HepG2 (cell line): ENCODE measurements around the gene PDC. TPM values are rescaled to one million over a fixed set of nuclear protein-coding genes. Genes with fewer than 3 reads are reported as not detected.

Experiments
- ATAC-seq: fragments of 200-7000 bp; cut with Tn5 transposase; 3 replicates; pipeline ENCODE4 v1.9.1; 2020; ENCODE audit warnings: mild to moderate bottlenecking, moderate library complexity
- BruUV-seq: library from RNA; stranded (reverse); fragments of 400-500 nt; replicated peaks from 2 replicates; lab custom pipeline; 2021; lab: Mats Ljungman, UMichigan
- CTCF ChIA-PET: fragments of 300-600 bp; formaldehyde crosslinking; extraction: SDS; loops from one replicate; lab custom pipeline; 2021; ENCODE audit warnings: low total read pairs, inconsistent platforms, low intra/inter-chr PET ratio; lab: Yijun Ruan, JAX
- POLR2A ChIA-PET: fragments of 350-600 bp; sonication (Branson Sonifier 250); formaldehyde crosslinking; loops from one replicate; lab custom pipeline; 2020; ENCODE audit warnings: antibody characterized with exemption, inconsistent platforms; lab: Yijun Ruan, JAX
- DNase-seq: peaks from one replicate; pipeline ENCODE4 v3.0.0-alpha.2; 2015; ENCODE audit warnings: low spot score
- FAIRE-seq: peaks from 3 replicates; lab custom pipeline; 2011; peaks lifted over from hg19 to GRCh38; lab: Jason Lieb, UNC
- H2AFZ ChIP-seq: one replicate; pipeline ENCODE4 v1.6.1; 2011; ENCODE audit warnings: low read length, inconsistent platforms
- H3K27ac ChIP-seq: fragments of 300-600 bp; 3 replicates; pipeline ENCODE4 v1.8.0; 2011; ENCODE audit warnings: mixed run types, mild to moderate bottlenecking, mixed read lengths, low read length, inconsistent platforms; ENCODE audit not compliant: insufficient read depth; ENCODE audit errors: extremely low read length
- H3K27me3 ChIP-seq, 2 experiments: fragments of 200-600 bp in 1 of 2; 2 replicates in 1 of 2; 3 replicates in 1 of 2; pipeline versions ENCODE4 v1.6.0 to v1.8.0; 2011; ENCODE audit warnings: low read length in 2 of 2, mild to moderate bottlenecking in 2 of 2, moderate library complexity in 2 of 2, inconsistent platforms in 1 of 2; ENCODE audit not compliant: insufficient read depth in 2 of 2, control insufficient read depth in 1 of 2
- H3K36me3 ChIP-seq, 2 experiments: fragments of 200-600 bp in 1 of 2; replicated peaks in 1 of 2; 2 replicates in 1 of 2; 3 replicates in 1 of 2; pipeline versions ENCODE4 v1.5.1 to v1.8.0; 2011; ENCODE audit warnings: low read length in 2 of 2, inconsistent platforms in 1 of 2; ENCODE audit not compliant: insufficient read depth in 2 of 2, control insufficient read depth in 1 of 2
- H3K4me1 ChIP-seq: 2 replicates; pipeline ENCODE4 v1.5.1; 2012; ENCODE audit warnings: low read length, inconsistent platforms; ENCODE audit not compliant: insufficient read depth
- H3K4me2 ChIP-seq: 2 replicates; pipeline ENCODE4 v1.6.0; 2011; ENCODE audit warnings: low read depth, low read length, inconsistent platforms
- H3K4me3 ChIP-seq, 3 experiments: fragments of 200-600 bp in 1 of 3; sonication (generic), shearing (Covaris generic) in 1 of 3; replicated peaks in 1 of 3; 2 replicates each; pipeline ENCODE4 v1.5.1; 2011 to 2016; ENCODE audit warnings: low read length in 3 of 3, inconsistent platforms in 2 of 3, low read depth in 2 of 3, mild to moderate bottlenecking in 2 of 3, control low read depth in 1 of 3, mixed read lengths in 1 of 3; ENCODE audit not compliant: insufficient read depth in 1 of 3
- H3K79me2 ChIP-seq: one replicate; pipeline ENCODE4 v1.6.1; 2011; ENCODE audit warnings: low read length, inconsistent platforms; ENCODE audit not compliant: insufficient read depth
- H3K9ac ChIP-seq: 2 replicates; pipeline ENCODE4 v1.6.0; 2011; ENCODE audit warnings: mild to moderate bottlenecking, low read depth, low read length, inconsistent platforms; ENCODE audit not compliant: insufficient read depth
- H3K9me3 ChIP-seq: 2 replicates; pipeline ENCODE4 v1.5.1; 2012; ENCODE audit warnings: mild to moderate bottlenecking, low read length
- H4K20me1 ChIP-seq: 2 replicates; pipeline ENCODE4 v1.6.0; 2011; ENCODE audit warnings: inconsistent platforms, mild to moderate bottlenecking, low read length, moderate library complexity; ENCODE audit not compliant: insufficient read depth
- AHR ChIP-seq: IDR thresholded peaks from 2 replicates; pipeline ENCODE4 v1.6.1; 2018; ENCODE audit warnings: missing genetic modification reagents, missing compliant biosample characterization
- ARID2 ChIP-seq: sonication (generic); formaldehyde crosslinking; IDR thresholded peaks from 2 replicates; pipeline ENCODE4 v1.8.1; 2022; ENCODE audit warnings: mild to moderate bottlenecking, missing genetic modification reagents, borderline replicate concordance
- CEBPB ChIP-seq: IDR thresholded peaks from 2 replicates; pipeline ENCODE4 v1.6.1; 2011; ENCODE audit warnings: low read depth, low read length, improper control_type of control experiment, borderline replicate concordance
- NR2F2 ChIP-seq: IDR thresholded peaks from 2 replicates; pipeline ENCODE4 v1.6.1; 2012; ENCODE audit warnings: low read depth, inconsistent platforms, borderline replicate concordance
- SATB2 ChIP-seq: sonication (generic); formaldehyde crosslinking; IDR thresholded peaks from 2 replicates; pipeline ENCODE4 v1.5.0; 2020; ENCODE audit warnings: missing genetic modification reagents
- SRSF4 ChIP-seq: fragments of 200-400 bp; formaldehyde crosslinking; IDR thresholded peaks from one replicate; pipeline ENCODE4 v1.6.1; 2018; ENCODE audit warnings: mild to moderate bottlenecking, low read depth, low read length, moderate library complexity; ENCODE audit not compliant: poor library complexity, severe bottlenecking
- SRSF9 ChIP-seq: fragments of 200-400 bp; formaldehyde crosslinking; IDR thresholded peaks from 2 replicates; pipeline ENCODE4 v1.6.1; 2018; ENCODE audit warnings: borderline replicate concordance, mild to moderate bottlenecking, low read depth, low read length; ENCODE audit not compliant: insufficient read depth, poor library complexity, severe bottlenecking
- YEATS4 ChIP-seq: sonication (generic); formaldehyde crosslinking; IDR thresholded peaks from 2 replicates; pipeline ENCODE4 v1.4.0; 2020; ENCODE audit warnings: missing genetic modification reagents, borderline replicate concordance
- ZBTB3 ChIP-seq: sonication (generic); formaldehyde crosslinking; IDR thresholded peaks from 2 replicates; pipeline ENCODE4 v1.4.0; 2020; ENCODE audit warnings: low read depth, mild to moderate bottlenecking, moderate library complexity, missing genetic modification reagents, borderline replicate concordance
- WGBS: methylation state at CpG from one replicate; pipeline ENCODE4 v1.1.6; 2017; ENCODE audit warnings: low lambda C conversion rate; 5-methylcytosine and 5-hydroxymethylcytosine counted together
- in situ Hi-C: cut with HindIII; loops from 2 replicates; pipeline ENCODE4 v1.10.0; 2017; ENCODE audit warnings: low pct_unique_long_range_greater_than_20kb; ENCODE audit not compliant: extremely low pct_ligation_motif_present
- intact Hi-C: fragments of 100-400 bp; cut with micrococcal nuclease; formaldehyde crosslinking; loops from one replicate; pipeline ENCODE4 v1.10.0; 2022; ENCODE audit not compliant: unreplicated experiment
- polyA plus RNA-seq, 8 experiments: library from polyadenylated mRNA; depleted of rRNA in 3 of 8; stranded (reverse) in 7 of 8; unstranded in 1 of 8; fragments of >200 nt; fragmentation: Illumina TruSeq in 4 of 8; extraction: Trizol in 4 of 8; gene quantifications; 2 replicates each; pipeline versions ENCODE4 v1.2.1 to v1.2.3, GENCODE V29; 2011 to 2016; ENCODE audit warnings: low read depth in 4 of 8, missing spikeins in 1 of 8, mixed read lengths in 1 of 8; ENCODE audit not compliant: insufficient read depth in 1 of 8
- total RNA-seq, 5 experiments: library from RNA; depleted of rRNA; stranded (reverse); fragments of >200 nt; fragmentation: Illumina TruSeq; extraction: Trizol; gene quantifications; 2 replicates each; pipeline ENCODE4 v1.2.3, GENCODE V29; 2016; ENCODE audit warnings: low read depth in 1 of 5
- TF ChIP-seq, protein P1 (sequence below): sonication (generic); formaldehyde crosslinking; IDR thresholded peaks from 2 replicates; pipeline ENCODE4 v1.4.0; 2020; ENCODE audit warnings: missing genetic modification reagents
- TF ChIP-seq, protein P2 (sequence below): sonication (generic); formaldehyde crosslinking; IDR thresholded peaks from 2 replicates; pipeline ENCODE4 v1.4.0; 2020; ENCODE audit warnings: low read depth, mild to moderate bottlenecking, missing genetic modification reagents
- TF ChIP-seq, protein P3 (sequence below): sonication (generic); formaldehyde crosslinking; IDR thresholded peaks from 2 replicates; pipeline ENCODE4 v1.4.0; 2020; ENCODE audit warnings: mild to moderate bottlenecking, missing genetic modification reagents
- TF ChIP-seq, protein P4 (sequence below): sonication (generic); formaldehyde crosslinking; IDR thresholded peaks from 2 replicates; pipeline ENCODE4 v1.5.1; 2020; ENCODE audit warnings: missing genetic modification reagents, mild to moderate bottlenecking, borderline replicate concordance
- TF ChIP-seq, protein P5 (sequence below): sonication (generic); IDR thresholded peaks from 2 replicates; pipeline ENCODE4 v1.6.1; 2016; ENCODE audit warnings: low read depth, borderline replicate concordance
- TF ChIP-seq, protein P6 (sequence below): sonication (generic); formaldehyde crosslinking; IDR thresholded peaks from 2 replicates; pipeline ENCODE4 v1.9.0; 2021; ENCODE audit warnings: missing genetic modification reagents, borderline replicate concordance

The PDC gene
- total and polyA plus RNA-seq, 2 of the 13 experiments (the other 11 are each of a cell fraction or from before 2014, with no cell fraction given), result not detected

DNA sequence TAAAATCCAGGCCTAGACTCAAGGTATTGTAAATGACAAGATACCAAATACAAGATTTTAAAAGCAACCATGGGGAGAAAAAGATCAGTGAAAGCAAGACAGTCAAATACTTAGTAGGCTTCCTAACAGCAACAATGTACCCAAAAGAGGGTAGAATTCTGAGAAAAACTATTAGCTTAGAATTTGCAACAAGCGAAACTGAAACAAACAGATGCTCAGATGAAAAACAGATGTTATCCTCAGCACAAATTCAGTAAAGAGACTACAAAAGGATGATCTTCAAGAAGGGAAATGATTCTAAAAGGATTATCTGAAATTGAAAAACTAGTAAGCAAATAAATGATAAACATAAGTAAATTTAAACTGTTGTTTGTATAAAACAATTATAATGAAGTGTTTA is 40.0 kb downstream of the PDC start:
- Histone ChIP-seq H3K27ac (no peak overlapping the region), H2AFZ (no peak overlapping the region), H4K20me1 (no peaks in the 10 kb centered on the region), H3K36me3 (peaks cover 0 to 9% of the 10 kb centered on the region in 2 experiments; a peak in 2 of 5 replicates), H3K4me2 (no peak overlapping the region), H3K9me3 (no peaks in the 10 kb centered on the region), H3K4me3 (no peak overlapping the region), H3K27me3 (no peaks in the 10 kb centered on the region), H3K4me1 (no peaks in the 10 kb centered on the region), H3K9ac (no peak overlapping the region), H3K79me2 (no peaks in the 10 kb centered on the region)
- no peak for ATAC-seq
- FAIRE-seq, result no peak
- 89% methylated on average over 1 of the region's 1 CpG for WGBS
- DNase-seq, result no peak
- ChIA-PET POLR2A (no interaction called here), CTCF (no interaction called here)
- intact Hi-C loops (no loop called here), in situ Hi-C loops (no loop called here)
- TF ChIP-seq, protein P1, sequence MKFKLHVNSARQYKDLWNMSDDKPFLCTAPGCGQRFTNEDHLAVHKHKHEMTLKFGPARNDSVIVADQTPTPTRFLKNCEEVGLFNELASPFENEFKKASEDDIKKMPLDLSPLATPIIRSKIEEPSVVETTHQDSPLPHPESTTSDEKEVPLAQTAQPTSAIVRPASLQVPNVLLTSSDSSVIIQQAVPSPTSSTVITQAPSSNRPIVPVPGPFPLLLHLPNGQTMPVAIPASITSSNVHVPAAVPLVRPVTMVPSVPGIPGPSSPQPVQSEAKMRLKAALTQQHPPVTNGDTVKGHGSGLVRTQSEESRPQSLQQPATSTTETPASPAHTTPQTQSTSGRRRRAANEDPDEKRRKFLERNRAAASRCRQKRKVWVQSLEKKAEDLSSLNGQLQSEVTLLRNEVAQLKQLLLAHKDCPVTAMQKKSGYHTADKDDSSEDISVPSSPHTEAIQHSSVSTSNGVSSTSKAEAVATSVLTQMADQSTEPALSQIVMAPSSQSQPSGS, result no peak
- TF ChIP-seq CEBPB (no peak), ZBTB3 (CRISPR knock-in tag) (no peak), SATB2 (CRISPR knock-in tag) (no peak), NR2F2 (no peak), SRSF9 (no peak), YEATS4 (CRISPR knock-in tag) (no peak), AHR (CRISPR knock-in tag) (no peak), SRSF4 (no peak), ARID2 (CRISPR knock-in tag) (no peak)
- TF ChIP-seq, protein P2, sequence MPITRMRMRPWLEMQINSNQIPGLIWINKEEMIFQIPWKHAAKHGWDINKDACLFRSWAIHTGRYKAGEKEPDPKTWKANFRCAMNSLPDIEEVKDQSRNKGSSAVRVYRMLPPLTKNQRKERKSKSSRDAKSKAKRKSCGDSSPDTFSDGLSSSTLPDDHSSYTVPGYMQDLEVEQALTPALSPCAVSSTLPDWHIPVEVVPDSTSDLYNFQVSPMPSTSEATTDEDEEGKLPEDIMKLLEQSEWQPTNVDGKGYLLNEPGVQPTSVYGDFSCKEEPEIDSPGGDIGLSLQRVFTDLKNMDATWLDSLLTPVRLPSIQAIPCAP, result no peak
- TF ChIP-seq, protein P3, sequence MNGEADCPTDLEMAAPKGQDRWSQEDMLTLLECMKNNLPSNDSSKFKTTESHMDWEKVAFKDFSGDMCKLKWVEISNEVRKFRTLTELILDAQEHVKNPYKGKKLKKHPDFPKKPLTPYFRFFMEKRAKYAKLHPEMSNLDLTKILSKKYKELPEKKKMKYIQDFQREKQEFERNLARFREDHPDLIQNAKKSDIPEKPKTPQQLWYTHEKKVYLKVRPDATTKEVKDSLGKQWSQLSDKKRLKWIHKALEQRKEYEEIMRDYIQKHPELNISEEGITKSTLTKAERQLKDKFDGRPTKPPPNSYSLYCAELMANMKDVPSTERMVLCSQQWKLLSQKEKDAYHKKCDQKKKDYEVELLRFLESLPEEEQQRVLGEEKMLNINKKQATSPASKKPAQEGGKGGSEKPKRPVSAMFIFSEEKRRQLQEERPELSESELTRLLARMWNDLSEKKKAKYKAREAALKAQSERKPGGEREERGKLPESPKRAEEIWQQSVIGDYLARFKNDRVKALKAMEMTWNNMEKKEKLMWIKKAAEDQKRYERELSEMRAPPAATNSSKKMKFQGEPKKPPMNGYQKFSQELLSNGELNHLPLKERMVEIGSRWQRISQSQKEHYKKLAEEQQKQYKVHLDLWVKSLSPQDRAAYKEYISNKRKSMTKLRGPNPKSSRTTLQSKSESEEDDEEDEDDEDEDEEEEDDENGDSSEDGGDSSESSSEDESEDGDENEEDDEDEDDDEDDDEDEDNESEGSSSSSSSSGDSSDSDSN (CRISPR knock-in tag), result no peak
- TF ChIP-seq, protein P4, sequence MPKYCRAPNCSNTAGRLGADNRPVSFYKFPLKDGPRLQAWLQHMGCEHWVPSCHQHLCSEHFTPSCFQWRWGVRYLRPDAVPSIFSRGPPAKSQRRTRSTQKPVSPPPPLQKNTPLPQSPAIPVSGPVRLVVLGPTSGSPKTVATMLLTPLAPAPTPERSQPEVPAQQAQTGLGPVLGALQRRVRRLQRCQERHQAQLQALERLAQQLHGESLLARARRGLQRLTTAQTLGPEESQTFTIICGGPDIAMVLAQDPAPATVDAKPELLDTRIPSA (CRISPR knock-in tag), result no peak
- TF ChIP-seq, protein P5, sequence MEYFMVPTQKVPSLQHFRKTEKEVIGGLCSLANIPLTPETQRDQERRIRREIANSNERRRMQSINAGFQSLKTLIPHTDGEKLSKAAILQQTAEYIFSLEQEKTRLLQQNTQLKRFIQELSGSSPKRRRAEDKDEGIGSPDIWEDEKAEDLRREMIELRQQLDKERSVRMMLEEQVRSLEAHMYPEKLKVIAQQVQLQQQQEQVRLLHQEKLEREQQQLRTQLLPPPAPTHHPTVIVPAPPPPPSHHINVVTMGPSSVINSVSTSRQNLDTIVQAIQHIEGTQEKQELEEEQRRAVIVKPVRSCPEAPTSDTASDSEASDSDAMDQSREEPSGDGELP, result no peak
- TF ChIP-seq, protein P6, sequence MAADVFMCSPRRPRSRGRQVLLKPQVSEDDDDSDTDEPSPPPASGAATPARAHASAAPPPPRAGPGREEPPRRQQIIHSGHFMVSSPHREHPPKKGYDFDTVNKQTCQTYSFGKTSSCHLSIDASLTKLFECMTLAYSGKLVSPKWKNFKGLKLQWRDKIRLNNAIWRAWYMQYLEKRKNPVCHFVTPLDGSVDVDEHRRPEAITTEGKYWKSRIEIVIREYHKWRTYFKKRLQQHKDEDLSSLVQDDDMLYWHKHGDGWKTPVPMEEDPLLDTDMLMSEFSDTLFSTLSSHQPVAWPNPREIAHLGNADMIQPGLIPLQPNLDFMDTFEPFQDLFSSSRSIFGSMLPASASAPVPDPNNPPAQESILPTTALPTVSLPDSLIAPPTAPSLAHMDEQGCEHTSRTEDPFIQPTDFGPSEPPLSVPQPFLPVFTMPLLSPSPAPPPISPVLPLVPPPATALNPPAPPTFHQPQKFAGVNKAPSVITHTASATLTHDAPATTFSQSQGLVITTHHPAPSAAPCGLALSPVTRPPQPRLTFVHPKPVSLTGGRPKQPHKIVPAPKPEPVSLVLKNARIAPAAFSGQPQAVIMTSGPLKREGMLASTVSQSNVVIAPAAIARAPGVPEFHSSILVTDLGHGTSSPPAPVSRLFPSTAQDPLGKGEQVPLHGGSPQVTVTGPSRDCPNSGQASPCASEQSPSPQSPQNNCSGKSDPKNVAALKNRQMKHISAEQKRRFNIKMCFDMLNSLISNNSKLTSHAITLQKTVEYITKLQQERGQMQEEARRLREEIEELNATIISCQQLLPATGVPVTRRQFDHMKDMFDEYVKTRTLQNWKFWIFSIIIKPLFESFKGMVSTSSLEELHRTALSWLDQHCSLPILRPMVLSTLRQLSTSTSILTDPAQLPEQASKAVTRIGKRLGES (CRISPR knock-in tag), result no peak
- no TSS peak for BruUV-seq
